COR-L47 (cell line): Measurements from ENCODE around the gene TCL1A.
A peak's percentile ranks its signal among the peaks of the same experiment; 100 is the strongest.
"Not testable (repeated sequence)": the region's sequence is repeated elsewhere in the genome, so short reads cannot be mapped to it uniquely, and the experiment has no call there.

ENCODE experiments used
- DNase-seq: peaks from one replicate; lab custom pipeline; 2025; lab: John Stamatoyannopoulos, UW

Gene TCL1A, protein sequence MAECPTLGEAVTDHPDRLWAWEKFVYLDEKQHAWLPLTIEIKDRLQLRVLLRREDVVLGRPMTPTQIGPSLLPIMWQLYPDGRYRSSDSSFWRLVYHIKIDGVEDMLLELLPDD

DNA sequence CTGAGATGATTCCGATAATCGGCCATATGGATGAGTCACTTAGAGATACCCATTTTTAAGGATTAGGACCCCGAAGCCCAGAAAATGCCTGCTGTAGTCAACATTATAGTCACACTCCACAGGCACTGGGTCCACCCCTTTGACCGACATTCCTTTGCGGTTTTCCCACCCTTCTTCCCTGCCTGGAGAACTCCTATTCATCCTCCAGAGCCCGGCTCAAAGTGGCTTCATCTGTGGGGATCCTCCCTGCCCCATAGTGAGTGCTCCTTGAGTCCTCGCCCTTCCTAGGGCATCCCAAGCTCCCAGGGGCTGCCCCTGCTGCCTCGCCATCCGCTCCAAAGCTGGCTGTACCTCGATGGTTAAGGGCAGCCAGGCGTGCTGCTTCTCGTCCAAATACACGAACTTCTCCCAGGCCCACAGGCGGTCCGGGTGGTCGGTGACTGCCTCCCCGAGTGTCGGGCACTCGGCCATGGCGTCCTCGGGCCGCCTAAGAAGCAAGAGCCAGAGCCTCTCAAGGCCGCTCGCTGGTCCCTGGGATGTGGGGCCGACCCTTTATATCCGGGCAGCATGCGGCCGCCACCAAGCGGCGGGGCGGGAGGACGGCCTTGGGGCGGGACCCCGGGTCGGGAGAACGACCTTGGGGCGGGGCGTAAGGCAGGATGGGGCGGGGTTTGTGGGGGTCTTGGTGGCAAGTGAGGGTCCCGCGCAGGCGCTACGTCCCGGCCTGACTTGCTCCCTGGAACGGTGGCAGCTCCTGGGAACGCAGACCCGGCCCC lies at the start of gene TCL1A:
Gene TCL1A, minus strand, starts transcription at position 530 of the 776 bp plus-strand sequence. Its CDS starts 59 bp downstream, at position 471.
- DNase-seq: no peak

GRCh38 chr14:95763032-95763431 lies 49.1 kb upstream of the TCL1A start:
- not testable (repeated sequence) for DNase-seq

DNA sequence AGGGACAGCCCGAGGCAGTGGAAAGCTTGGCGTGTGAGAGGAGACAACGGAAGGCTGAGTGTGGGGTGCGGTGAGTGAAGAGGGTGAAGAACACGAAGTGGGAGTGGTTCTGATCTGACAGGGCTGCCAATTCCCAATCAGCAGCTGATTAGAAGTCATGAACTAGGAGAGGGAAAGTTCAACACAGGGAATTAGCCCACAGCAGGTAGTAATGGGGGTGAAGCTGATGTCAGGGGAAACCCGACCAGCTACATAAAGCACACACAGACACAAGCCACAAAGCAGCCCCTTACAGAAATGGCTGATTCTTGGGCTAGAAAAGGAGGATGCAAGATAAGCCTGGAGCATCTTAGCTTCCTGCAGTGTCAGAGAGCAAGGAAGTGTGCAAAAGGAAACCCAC lies 47.5 kb upstream of the TCL1A start:
- DNase-seq: no peak

GRCh38 chr14:95760596-95760995 lies 46.7 kb upstream of the TCL1A start:
- no peak for DNase-seq

DNA sequence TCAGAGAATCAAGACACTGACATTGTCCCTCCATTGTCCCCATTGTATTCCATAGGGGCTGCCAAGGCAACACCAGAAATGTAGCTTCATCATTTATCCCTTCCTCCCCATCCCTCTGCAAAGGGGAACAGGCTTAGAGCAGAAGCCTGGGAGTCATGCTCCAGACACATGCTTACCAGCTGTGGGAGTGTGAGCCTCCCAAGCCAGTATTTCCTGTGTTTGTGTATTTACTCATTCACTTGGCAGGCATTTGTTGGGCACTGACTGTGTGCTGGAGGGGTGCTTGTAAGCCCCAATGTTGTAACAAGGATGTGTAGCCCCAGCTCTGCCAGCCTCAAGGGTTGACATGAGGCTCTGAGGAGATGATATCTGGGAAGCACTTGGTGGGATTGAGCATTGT lies 46.0 kb upstream of the TCL1A start:
- peak; percentile 6 for DNase-seq

DNA sequence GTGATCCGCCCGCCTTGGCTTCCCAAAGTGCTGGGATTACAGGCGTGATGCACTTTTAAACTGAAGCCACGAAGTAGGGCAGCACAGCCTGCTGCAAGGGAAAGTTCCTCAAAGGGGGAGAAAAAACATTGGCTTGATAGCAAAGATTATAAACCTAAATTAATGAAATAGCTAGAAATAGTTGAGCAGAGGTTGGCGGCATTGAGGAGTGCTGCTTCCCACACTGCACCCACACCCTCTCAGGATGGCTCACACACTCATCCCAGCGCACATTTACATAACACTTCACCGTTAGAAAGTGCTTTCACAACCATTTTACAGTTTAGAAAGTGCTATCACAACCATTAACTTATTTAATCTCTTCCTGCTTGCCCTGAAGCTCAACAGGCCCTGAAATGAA lies 44.4 kb upstream of the TCL1A start:
- DNase-seq: no peak

GRCh38 chr14:95756751-95757150 lies 42.8 kb upstream of the TCL1A start:
- DNase-seq: no peak

DNA sequence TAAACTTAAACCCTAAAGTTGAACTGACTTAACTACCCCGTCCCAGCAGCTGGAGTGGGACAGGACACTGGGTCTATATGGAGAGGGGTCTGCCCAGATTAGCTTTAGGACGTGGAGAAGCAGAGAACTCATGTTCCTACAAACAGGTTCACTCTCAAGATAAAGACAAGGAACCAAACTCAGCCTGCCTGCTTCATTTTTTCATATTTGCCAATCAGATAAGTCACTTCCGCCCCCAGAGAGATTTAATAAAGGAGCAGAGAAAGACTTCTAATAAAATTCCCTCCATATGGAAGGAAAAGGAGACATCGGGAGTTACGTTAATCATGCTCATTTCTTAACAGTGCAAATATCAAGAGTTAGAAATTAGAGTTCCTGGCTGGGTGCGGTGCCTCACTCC lies 42.2 kb upstream of the TCL1A start:
- no peak for DNase-seq

GRCh38 chr14:95741781-95742180 lies 27.9 kb upstream of the TCL1A start:
- DNase-seq: no peak

GRCh38 chr14:95741038-95741490 lies 27.1 kb upstream of the TCL1A start:
- DNase-seq: peak; percentile 33

DNA sequence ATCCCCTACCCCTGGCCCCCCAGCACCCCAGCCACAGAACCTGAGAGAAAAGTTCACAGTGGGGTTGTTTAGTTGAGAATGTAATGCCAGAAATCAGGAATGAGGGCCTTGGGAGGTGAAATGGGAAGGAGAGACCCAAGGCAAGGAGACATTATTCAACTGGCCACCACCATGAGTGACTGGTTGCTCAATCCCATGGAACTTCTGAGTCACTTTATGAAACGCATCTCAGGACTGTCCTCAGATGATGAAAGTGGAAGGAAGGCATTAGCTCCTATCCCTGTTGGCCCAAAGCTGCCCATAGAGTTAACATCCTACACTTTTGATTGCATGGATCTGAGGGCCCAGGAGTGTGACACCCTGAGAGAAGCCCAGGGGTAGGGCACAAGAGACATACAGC lies 25.4 kb upstream of the TCL1A start:
- no peak for DNase-seq

DNA sequence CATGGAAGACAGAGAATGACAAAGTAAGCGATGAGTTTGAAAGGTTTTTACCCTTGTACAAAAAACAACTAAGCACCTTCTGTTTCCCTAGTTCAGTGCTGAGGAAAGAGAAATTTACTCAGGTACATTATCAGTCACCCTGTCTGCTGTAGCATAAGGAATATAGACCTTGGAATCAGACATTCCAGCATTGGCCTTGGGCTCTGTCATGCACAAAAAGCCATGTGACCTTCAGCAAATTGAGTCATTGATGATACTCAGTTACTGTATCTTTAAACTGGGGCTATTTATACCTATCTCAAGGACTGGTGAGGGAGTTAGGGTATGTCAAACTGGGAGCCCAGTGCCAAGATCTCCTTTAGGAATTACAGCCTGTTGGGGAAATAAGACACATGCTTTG lies 19.3 kb upstream of the TCL1A start:
- no peak for DNase-seq

DNA sequence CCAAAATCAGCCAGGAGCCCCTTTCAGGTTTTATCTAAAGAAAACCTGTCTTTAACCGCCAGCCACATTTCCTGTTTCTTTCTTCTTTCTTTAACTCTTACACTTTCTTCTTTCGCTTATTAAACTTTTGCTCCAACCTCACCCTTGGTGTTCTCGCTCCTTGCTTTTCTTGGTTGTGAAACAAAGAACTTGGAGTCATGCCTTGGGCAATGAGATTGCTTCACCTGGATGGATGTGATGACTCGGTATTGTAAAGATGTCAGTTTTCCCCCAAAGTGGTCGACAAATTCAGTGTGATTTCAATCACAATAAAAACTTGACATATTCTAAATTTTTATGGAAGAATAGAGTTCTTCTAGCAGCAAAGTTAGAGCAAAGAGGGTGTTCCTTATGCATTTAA lies 16.2 kb upstream of the TCL1A start:
- DNase-seq: no peak

GRCh38 chr14:95729402-95730028 lies 15.6 kb upstream of the TCL1A start:
- not testable (repeated sequence) for DNase-seq

- DNase-seq: peak; percentile 75
These were observed 13.3 kb upstream of the TCL1A start for GRCh38 chr14:95727056-95727700.

DNA sequence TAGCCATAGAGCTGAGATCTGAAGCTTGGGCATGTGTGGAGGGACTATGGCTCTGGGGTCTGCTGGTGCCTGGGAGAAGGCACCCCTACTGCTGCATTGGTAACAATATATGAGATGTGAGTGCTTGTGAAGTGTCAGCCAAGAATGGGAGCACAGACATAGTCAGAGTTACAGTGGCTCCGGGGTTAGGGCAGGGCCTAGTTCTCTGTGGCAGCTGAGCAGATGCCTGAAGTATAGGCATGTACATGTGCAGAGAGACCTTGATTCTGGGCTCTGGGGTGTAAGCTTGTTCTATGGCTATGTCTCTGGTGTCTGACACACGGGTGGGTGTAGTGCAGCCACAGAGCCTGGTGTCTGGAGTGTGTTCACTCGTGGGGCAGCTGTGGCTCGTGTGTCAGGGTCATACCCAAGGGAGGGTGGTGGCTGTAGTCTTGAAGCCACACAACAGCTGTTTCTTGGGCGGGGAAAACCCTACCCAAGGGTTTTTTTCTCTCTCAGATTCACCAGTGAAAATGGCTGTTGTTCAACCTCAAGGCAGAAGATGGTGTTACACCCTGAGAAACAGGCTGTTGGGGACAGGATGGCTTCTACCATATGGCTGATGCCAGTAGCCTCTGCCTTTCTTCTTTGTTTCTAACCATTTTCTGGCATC lies 11.9 kb upstream of the TCL1A start:
- DNase-seq: no peak

DNA sequence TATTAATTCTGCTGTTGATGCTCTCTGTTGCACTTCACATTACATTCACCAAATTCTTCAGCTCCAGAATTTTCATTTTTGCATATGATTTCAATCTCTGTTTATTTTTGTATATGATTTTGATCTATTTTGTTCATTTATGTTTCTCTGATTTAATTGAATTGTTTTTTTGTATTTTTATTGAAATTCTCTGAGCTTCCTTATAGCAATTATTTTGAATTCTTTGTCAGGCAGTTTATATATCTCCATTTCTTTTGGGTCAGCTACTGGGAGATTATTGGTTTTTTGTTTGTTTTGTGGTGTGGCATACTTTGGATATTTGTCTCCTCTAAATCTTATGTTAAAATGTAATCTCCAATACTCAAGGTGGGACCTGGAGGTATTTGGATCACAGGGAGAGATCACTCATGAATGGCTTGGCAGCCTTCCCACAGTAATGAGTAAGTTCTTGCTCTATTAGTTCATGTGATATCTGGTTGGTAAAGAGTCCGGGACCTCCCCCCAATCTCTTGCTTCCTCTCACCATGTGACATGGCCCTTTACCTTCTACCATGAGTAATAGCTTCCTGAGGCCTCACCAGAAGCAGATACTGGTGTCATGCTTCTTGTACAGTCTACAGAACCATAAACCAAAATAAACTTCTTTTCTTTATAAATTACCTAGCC lies 8.7 kb upstream of the TCL1A start:
- DNase-seq: no peak

DNA sequence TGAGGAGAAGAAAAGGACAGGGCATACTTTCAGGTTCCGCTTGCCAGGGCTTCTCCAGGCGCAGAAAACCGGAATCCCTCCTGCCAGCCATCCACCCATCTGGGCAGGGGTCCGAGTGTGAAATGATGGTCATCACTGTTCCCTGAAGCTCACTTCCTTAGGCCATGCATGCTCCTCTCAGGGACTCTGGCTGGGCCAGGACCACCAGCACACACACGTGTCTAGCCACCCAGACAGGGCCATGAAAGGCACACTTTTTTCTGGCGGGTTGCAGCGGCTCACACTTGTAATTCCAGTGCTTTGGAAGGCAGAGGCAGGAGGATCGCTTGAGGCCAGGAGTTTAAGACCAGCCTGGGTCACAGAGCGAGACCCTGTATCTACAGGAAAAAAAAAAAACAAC lies 1.5 kb downstream of the TCL1A start:
- no peak for DNase-seq

- DNase-seq: no peak
These were observed 2.3 kb downstream of the TCL1A start for GRCh38 chr14:95711476-95712176.

- DNase-seq: no peak
These were observed 3.8 kb downstream of the TCL1A start for GRCh38 chr14:95710106-95710505.

GRCh38 chr14:95707327-95707726 lies 6.6 kb downstream of the TCL1A start:
- no peak for DNase-seq
